HG03175 (cell line): Measurements from ENCODE around the gene OMD.
"Not testable (repeated sequence)": the region's sequence is repeated elsewhere in the genome, so short reads cannot be mapped to it uniquely, and the experiment has no call there.

ENCODE experiments used
- ATAC-seq: cut with Tn5 transposase; IDR thresholded peaks from one replicate; pipeline ENCODE4 v1.9.1; 2021; ENCODE audit warnings: mild to moderate bottlenecking, moderate library complexity; ENCODE audit not compliant: unreplicated experiment

The OMD gene

DNA sequence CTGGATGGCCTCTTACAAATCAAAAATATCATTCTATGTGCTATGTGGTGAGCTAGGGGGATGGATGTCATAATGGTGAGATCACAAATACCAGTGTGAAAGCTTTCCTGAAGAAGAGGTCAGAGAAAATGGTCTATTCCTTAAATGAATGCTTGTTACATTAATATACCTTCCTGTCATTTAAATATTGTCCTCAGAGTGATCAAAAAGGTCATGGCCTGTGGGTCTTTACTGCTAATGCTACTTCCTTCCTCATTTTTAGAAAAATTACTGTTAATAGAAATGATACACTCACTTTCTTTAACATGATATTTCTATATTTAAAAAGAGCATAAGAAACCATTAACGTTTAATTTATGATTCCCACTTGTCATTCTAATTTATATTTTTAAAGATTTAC, 9.7 kb downstream of the OMD start:
- no peak for ATAC-seq

DNA sequence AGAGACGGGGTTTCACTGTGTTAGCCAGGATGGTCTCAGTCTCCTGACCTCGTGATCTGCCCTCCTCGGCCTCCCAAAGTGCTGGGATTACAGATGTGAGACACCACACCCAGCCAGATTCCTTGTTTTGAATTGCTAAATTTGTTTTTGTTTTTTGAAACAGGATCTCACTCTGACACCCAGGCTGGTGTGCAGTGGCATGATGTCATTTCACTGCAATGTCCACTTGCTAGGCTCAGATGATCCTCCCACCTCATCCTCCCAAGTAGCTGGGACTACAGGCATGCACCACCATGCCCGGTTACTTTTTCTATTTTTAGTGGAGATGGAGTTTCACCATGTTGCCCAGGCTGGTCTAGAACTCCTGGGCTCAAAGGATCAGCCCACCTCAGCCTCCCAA, 13.1 kb downstream of the OMD start:
- not testable (repeated sequence) for ATAC-seq

DNA sequence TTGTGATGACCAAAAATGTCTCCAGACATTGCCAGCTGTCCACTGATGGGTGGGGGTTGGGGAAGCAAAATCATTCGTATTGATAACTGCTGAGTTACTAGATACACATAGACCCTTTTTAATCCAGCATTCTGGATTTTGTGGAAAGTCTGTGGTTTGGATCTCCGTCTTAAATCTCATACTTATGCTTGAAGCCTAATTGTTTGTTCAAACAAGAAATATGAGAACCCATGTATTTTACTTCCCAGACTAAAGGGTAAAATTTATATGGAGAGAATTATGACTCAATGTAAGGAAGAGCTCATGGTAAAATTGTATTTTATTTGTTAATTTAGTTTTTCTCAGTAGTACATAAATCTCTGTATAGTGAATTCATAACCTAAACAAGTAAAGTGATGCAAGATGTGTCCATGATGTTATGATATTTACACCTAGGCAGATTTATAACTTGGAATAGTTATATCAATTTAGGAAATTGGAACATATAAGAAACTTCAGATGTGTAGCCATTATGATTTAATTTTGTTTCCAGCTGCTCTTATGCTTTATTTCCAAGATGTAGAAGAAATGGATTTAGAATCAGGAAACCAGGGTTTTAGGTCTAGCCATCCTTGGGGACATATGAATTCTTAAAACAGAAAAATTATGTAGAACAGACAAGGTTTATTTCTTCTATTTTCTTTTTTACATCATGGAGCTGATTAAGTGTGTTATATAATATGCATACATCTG, 15.4 kb downstream of the OMD start:
- no peak for ATAC-seq

DNA sequence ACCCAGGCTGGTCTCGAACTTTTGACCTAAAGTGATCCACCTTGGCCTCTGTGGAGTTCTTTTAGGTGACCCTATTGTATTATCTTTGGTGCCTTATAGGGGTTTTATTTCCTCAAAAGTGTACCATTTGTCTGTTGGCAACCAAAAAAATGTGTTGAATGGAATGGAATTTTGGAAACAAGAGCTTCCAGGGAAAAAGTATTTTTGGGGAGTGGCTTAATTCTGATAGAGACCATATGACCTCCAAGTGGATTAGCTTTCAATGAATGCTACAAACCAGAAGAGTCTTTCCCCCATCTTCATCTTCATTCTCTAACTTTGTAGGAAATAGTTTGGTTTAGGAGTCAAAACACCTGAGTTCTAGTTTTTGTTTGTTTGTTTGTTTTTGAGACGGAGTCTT, 16.5 kb downstream of the OMD start:
- no peak for ATAC-seq

DNA sequence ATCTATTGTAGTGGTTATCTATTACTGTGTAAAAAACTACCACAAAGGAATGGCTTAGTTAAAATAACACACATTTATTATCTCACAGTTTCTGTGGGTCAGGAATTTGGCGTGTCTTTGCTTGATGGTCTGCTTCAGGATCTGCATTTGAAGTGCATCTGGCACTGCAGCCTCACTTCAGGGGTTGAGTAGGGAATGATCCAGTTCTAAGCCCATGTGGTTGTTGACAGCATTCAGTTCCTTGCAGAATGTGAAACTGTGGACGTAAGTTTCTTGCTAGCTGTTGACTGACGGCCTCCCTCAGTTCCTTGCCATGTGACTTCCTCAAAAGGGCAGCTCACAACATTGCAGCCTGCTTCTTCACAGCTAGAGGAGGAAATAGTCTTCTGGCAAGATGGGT, 17.8 kb downstream of the OMD start:
- ATAC-seq = peak; percentile 74

DNA sequence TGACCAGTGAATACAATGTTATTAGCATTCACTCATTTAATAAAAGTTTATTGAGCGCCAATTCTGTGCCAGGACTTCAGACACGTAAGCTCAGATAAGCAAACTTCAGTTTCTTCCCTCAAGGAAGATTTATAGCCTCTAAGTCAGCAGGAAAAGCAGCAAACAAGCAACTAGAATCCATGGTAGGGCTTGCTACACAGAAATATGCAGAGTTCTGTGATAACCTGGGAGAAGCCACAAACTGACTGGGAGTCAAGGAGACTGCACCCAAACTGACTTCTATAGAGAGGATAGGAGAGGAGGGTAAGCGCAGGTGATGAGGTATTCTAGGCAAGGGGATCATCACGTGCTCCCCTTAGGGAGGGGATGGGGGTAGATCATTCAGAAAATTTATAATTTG, 18.5 kb downstream of the OMD start:
- ATAC-seq = no peak

DNA sequence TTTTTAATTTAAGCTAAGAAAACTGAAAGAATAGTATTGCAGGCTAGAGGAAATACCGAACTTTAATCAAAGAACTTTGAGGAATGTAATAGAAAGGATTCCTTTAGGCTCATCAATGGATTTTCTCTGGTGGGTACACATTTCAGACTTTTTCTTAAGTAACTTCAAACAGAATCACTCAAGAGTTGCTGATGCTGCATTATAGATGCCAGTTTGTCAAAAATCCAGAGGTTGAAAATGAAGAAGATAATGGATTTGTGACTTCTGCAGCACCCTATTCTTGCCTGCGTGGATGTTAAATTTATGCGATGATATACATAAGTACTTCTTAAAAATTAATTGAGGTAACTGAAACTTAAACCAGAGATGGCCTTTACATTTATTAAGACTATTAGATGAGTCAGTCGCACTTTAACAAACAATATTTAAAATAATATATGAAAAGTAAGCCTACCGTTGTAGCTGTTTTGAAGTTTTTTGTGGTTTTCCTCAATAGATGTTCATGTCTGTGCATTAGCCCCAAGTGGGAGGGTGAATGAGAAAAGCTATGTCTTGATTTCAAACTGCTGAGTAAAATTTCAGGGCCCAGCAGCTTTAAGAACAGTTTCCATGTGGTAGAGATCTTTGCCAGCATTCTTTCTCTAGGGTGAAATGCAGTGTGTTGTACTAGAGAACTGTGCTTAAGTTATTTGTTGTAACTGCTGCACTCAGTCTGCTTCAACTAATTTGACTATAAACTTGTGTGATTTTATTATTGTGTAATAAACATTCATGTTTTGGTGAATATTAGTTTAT, 20.0 kb downstream of the OMD start, which contains the start of gene OGN:
Gene OGN, minus strand, starts transcription at position 537 of the 795 bp plus-strand sequence. CDS start 1,171 bp downstream, outside the sequence.
- no peak for ATAC-seq

DNA sequence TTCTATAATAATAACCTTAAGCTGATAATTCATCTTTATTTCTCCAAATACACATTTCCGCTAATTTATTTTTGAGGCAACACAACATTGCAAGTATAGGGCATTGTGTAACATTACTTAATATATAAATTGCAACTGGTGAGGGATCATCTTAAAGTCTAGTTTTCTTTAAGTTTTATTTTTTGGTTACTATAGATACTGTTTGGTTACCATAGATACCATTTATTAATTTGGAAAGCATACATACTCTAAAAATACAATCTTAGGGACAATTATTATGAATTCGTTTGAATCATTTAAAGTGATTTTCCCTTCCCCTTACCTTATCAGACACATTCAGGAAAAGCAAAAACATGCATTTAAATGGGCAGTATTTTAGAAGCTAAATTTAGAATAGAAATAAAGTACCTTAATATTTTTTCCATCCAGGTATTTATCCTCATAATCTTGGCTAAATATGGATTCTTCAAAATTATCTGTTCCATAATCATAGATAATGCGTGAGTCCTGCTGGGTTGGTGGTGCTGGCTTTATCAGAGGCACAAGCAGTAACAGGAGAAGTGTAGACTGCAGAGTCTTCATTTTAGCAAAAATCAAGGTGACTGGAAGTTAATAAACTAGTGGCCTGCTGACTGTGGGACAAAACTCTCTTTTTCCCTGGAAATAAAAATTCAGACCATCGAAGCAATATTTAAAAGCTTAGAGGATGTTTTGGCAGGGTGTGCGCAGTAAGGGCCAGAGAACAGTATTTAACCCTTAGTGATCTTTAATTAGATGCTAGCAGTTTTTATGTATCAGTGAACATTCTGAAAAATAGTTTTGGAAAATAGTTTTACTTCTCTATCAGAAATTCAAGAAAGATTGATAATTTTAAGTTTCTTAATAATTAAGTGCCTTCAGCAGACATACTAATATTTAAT, 21.2 kb downstream of the OMD start:
- no peak for ATAC-seq

DNA sequence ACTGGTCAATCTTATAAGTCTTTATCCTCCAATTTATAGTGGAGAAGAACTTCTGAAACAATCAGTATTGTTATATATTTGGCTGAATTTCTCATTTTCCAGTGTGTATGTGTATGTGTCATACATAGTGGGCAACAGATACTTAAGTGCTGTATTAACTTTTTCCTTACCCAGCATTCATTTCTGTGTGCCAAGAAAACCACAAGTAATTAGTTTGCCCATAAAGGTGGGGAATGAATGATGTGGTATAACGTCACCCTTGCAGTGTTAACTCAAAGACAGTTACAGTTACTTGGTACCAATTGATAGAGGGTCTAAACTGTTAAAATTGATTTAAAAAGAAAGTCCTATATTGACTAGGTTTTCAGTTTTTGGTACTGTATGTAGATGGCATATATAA, 21.9 kb downstream of the OMD start:
- ATAC-seq = no peak

DNA sequence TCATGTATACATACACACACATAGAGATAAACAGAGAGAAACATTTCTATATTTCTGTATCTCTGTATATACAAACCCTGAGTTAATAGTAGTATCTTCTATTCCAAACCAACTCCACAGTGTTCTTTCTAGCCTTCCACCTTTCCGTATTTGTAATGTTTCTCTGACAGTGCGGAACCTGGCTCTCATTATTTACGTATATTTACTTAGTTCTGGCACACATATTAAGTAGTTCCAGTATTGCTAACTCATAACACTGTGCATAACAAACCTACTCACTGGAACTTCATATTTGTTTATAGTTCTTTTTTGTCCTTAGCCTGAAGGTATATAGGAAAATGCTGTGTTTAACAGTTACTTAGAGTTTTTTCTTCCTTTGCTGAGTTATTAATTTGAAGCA, 26.4 kb downstream of the OMD start:
- no peak for ATAC-seq

DNA sequence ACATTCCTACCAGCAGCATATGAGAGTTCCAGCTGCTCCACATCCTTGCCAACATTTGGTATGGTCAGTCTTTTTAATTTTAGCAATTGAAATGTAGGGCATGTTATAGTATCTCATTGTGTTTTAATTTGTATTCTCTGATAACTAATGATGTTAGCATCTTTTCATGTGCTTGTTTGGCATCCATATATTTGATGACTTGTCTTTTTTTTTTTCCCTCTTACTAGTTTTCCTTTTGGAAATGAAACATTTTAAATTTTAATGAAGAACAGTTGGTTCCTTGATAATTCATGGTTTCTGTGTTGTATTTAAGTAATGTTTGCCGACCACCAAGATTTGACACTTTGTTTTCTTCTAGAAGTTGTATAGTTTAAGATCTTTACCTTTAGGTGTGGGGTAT, 28.7 kb downstream of the OMD start:
- no peak for ATAC-seq

DNA sequence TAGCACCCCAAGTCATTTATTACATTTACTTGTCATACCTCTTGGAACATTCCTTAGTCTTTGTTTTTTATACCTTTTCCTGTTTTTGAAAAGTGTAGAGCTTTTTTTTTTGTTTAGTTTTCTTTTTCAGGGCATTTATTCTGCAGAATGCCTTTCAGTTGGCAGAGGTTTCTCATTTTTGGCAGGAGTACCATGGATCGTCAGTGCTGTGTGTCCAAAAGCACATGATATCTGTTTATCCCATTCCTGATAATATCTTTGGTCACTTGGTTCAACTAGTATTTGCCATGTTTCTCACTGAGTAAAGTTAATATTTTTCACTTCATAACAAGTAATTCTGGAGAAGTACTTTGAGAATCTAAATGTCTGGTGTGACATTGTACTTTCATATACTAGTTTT, 30.6 kb downstream of the OMD start:
- ATAC-seq = no peak

DNA sequence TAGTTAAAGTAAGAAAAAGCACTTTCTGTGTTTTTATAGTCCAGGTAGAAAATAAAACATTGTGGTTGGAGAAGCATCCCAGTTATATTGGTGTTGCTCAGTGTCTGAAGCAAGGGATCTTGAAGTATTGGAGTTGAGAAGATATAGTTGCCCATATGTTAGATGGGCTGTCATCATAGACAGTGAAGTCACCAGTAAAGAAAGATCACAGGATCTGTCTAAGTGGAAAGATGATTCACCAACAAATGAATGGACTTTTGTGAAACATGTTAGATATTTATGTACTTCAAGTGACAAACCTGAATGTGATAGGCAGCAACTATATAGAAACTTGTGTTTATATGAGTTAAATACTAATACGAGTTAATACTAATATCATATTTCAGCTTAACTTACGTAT, 31.6 kb downstream of the OMD start:
- no peak for ATAC-seq

DNA sequence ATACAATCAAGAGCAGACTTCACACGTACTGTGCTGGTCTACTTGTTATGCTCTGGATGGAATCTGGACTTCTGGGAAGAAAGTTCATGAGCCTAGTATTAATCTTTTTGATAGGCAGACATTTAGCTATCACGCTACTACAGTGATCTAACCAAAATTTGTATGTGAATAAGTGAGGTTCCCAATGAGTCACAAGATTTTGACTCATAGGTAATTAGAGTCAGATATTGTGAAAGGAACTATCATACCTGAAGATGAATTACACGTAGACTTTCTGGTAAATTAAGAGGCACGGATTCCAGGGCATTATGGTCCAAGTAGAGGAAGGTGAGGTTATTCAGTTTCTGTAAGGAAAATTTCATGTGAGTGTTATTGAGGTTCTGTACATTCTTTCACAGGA, 38.3 kb downstream of the OMD start:
- ATAC-seq = no peak

DNA sequence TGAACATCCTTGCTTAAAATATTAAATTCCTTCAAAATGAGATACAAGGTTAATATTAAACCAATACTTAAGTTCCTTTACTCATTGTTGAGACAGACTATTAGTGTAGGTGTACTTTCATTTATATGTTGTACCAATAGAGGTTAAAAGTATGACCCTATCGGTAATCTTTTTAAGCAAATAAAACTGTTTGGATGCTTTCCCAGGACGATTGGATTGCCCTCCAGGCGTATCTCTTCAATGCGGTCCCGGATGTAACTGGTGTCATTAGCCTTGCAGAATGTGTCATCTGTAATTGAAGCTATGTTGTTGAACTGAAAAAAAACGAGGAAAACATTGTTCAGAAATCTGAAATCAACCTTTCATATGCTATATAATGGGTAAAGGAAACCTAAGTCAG, 38.8 kb downstream of the OMD start:
- ATAC-seq = no peak

DNA sequence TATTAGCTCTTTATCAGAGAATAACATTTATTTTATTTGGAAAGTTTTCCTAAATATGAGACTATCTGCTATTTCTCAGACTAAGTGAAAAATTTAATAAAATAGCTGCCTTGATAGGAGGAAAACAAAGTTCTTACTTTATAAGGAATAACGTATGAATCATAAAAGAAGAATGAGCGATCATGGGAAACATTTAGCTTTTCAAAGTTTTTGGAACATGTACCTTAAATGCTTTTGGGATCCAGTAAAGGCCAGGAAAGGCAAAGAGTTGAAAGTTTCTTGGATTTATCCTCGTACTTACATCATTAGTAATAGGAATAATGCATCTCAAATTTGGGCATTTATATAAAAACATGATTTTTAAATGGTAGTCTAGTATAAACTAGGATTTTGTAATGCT, 39.3 kb downstream of the OMD start:
- no peak for ATAC-seq

DNA sequence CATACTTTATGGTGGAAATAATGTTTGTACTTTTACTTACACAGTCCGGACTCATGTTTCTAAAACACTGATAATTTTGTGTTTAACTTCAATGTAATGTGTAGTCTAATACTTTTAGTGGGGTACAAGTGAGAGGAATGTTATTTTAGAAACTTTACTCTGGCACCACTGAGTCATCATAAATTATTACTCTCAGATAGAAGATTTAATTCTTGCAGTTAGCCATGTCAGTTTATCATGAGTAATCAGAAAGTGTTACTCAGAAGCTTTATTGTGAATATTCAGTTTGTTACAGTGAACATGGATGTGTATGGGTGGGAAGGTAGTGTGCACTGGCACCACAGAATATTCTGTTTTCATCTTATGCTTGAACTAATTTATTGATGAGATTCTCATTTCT, 39.9 kb downstream of the OMD start:
- no peak for ATAC-seq

DNA sequence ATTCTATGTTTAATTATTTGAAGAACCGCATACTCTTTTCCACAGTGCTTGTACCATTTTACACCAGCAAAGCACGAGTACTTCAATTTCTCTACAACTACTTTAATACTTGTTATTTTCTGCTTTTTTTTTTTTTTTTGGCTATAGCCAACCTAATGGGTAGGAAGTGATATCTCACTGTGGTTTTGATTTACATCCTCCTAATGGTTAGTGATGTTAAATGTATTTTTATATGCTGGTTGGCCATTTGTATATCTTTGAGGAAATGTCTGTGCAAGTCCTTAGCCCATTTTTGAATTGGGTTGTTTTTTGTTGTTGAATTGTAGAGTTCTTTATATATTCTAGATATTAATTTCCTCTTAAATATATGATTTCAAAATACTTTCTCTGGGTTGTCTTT, 42.5 kb downstream of the OMD start:
- ATAC-seq = no peak

DNA sequence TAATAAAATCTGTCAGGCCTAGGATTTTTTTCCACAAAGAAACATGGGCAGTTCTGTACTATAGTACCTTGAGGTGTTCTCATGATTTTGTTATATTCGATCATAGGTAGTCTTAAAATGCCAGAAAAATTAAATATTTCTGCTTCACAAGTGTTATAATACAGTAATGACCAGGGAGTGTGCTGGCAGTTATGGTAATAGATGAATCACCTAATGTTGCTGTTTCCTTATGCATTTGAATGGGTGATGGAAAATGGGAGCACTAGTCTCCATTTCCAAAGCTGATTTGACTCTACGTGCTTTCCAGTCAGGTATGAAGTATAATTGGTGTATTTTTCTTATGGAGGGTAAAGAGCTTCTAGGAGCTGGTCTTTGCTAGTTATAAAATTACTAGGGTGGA, 43.7 kb downstream of the OMD start:
- no peak for ATAC-seq

DNA sequence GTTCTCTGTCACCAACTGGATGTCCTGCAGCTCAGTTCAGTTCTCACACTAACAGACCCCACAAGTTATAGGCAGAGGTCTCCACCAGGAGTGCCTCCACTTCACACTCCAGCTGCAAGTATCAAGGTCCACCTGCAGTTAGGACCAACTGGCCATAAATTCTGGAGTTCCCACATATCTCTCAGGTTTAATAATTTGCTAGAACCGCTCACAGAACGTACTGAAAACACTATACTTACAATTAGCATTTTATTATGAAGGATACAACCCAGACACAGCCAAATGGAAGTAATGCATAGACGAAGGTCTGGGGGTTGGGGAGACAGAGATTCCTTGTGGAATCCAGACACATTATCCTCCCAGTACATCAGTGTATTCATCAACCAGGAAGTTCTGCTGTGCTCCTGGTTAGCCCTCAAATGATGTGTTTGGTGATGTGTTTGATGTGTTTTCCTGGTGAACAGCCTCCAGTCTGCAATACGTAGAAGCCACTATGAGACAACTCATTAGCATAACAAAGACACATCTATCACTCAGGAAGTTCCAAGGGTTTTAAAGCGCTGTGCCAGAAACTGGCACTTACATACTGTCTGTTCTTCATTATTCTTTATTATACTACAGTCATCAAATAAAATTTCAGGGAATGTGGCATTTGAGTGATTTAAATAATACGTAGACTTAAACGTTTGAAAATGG, 45.3 kb downstream of the OMD start:
- no peak for ATAC-seq

DNA sequence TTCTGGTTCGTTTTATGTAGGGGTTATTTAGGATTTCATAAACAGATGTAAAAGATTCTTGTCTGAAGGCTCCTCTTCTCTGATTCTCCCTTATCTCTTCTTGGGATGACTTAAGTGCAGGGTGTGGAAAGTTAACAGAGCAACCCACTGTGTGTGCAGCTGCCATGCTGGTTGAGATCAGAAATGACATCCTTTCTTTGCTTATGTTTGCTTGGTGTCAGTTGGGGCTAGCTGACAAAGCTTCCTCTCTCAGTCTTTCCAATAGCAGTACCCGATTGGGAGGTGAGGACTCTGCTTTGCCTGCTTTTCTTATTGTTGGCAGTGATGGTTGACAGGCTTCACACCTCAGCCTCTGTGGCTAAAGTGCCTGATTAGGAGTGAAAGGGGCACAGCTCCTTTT, 46.4 kb downstream of the OMD start:
- ATAC-seq = no peak
